B cell (primary cell): ENCODE data around the gene SIRPA. TPM values are rescaled to one million over a fixed set of nuclear protein-coding genes. Genes with fewer than 3 reads are reported as not detected.

ENCODE experiments used
- ATAC-seq: fragments of 200-7000 bp; cut with Tn5 transposase; one replicate; pipeline ENCODE4 v1.10.0; 2021; ENCODE audit warnings: low read depth, mild to moderate bottlenecking, moderate number of reproducible peaks, moderate library complexity
- CTCF ChIA-PET: fragments of 350-600 bp; sonication (Branson Sonifier 250); formaldehyde crosslinking; loops from one replicate; lab custom pipeline; 2021; ENCODE audit warnings: antibody characterized with exemption, inconsistent platforms; lab: Charles Lee
- POLR2A ChIA-PET: fragments of 350-600 bp; sonication (Branson Sonifier 250); formaldehyde crosslinking; loops from one replicate; lab custom pipeline; 2021; ENCODE audit warnings: antibody characterized with exemption; lab: Charles Lee
- DNase-seq: peaks from one replicate; pipeline ENCODE4 v3.0.0; 2013
- H2AFZ ChIP-seq: 2 replicates; pipeline ENCODE4 v1.6.1; 2012; ENCODE audit warnings: mild to moderate bottlenecking, low read depth, low read length; ENCODE audit not compliant: insufficient read depth, poor library complexity, severe bottlenecking
- H3K27ac ChIP-seq, 2 donors: 1 replicate in 1 of 2; 2 replicates in 1 of 2; pipeline ENCODE4 v1.5.1; 2012 to 2013; ENCODE audit warnings: low read length in 2 of 2, mild to moderate bottlenecking in 2 of 2, moderate library complexity in 1 of 2
- H3K27me3 ChIP-seq, 4 experiments: fragments of 200-600 bp in 1 of 4; sonication (generic) in 1 of 4; replicated peaks in 1 of 4; 1 replicate in 2 of 4; 2 replicates in 2 of 4; pipeline versions ENCODE4 v1.6.1 to v1.7.0; 2013 to 2016; ENCODE audit warnings: low read length in 3 of 4, mild to moderate bottlenecking in 2 of 4, mixed read lengths in 1 of 4, moderate library complexity in 1 of 4; ENCODE audit not compliant: insufficient read depth in 4 of 4, control insufficient read depth in 3 of 4; ENCODE audit errors: control extremely low read depth in 1 of 4
- H3K36me3 ChIP-seq, 2 experiments: replicated peaks in 1 of 2; 1 replicate in 1 of 2; 2 replicates in 1 of 2; pipeline versions ENCODE4 v1.6.1 to v1.7.1; 2013; ENCODE audit warnings: low read length in 1 of 2; ENCODE audit not compliant: insufficient read depth in 2 of 2, control insufficient read depth in 1 of 2; ENCODE audit errors: control extremely low read depth in 1 of 2, extremely low read depth in 1 of 2
- H3K4me1 ChIP-seq, 2 donors: fragments of 200-600 bp in 1 of 2; sonication (generic) in 1 of 2; 1 replicate in 1 of 2; 2 replicates in 1 of 2; pipeline versions ENCODE4 v1.5.1 to v1.6.1; 2013 to 2017; ENCODE audit warnings: low read length in 2 of 2; ENCODE audit not compliant: control insufficient read depth in 2 of 2, insufficient read depth in 2 of 2
- H3K4me2 ChIP-seq: replicated peaks from 2 replicates; pipeline ENCODE3; 2012; ENCODE audit warnings: mild to moderate bottlenecking, low read depth, low read length; ENCODE audit not compliant: poor library complexity, severe bottlenecking
- H3K4me3 ChIP-seq, 5 experiments: fragments of 200-600 bp in 1 of 5; sonication (generic) in 1 of 5; 1 replicate in 3 of 5; 2 replicates in 2 of 5; pipeline versions ENCODE4 v1.5.1 to v1.7.0; 2011 to 2016; ENCODE audit warnings: low read length in 4 of 5, mild to moderate bottlenecking in 4 of 5, low read depth in 2 of 5, control low read depth in 1 of 5, moderate library complexity in 1 of 5; ENCODE audit not compliant: insufficient read depth in 1 of 5; ENCODE audit errors: control extremely low read depth in 1 of 5, extremely low read depth in 1 of 5
- H3K79me2 ChIP-seq: fragments of 200-600 bp; sonication (generic); one replicate; pipeline ENCODE4 v1.6.0; 2016; ENCODE audit warnings: low read length; ENCODE audit not compliant: control insufficient read depth, insufficient read depth
- H3K9ac ChIP-seq: fragments of 200-600 bp; sonication (generic); 2 replicates; pipeline ENCODE4 v1.6.1; 2017; ENCODE audit warnings: mild to moderate bottlenecking, low read length, moderate library complexity
- H3K9me3 ChIP-seq, 3 donors: one replicate each; pipeline versions ENCODE4 v1.6.1 to v1.7.1; 2013; ENCODE audit warnings: low read length in 2 of 3; ENCODE audit not compliant: control insufficient read depth in 2 of 3, insufficient read depth in 1 of 3; ENCODE audit errors: control extremely low read depth in 1 of 3
- H4K20me1 ChIP-seq: 2 replicates; pipeline ENCODE4 v1.6.0; 2012; ENCODE audit warnings: mild to moderate bottlenecking, low read length; ENCODE audit not compliant: insufficient read depth, control insufficient read depth, poor library complexity, severe bottlenecking
- H3K27ac Mint-ChIP-seq: one replicate; pipeline ENCODE4 v1.8.0; 2021; ENCODE audit warnings: mixed read lengths
- H3K27me3 Mint-ChIP-seq: one replicate; pipeline ENCODE4 v1.8.0; 2021; ENCODE audit warnings: mixed read lengths
- H3K4me1 Mint-ChIP-seq: one replicate; pipeline ENCODE4 v1.8.0; 2021; ENCODE audit warnings: mixed read lengths
- H3K4me3 Mint-ChIP-seq: one replicate; pipeline ENCODE4 v1.8.0; 2021; ENCODE audit warnings: mixed read lengths
- H3K9me3 Mint-ChIP-seq: one replicate; pipeline ENCODE4 v1.8.0; 2022; ENCODE audit warnings: mixed read lengths; ENCODE audit not compliant: insufficient read depth
- EZH2 ChIP-seq: IDR thresholded peaks from 2 replicates; pipeline ENCODE4 v1.6.1; 2012; ENCODE audit warnings: borderline replicate concordance, low read depth, mild to moderate bottlenecking, moderate library complexity, low read length; ENCODE audit not compliant: insufficient read depth, poor library complexity, severe bottlenecking
- WGBS: methylation state at CpG from one replicate; pipeline ENCODE4 v1.1.5; 2013; ENCODE audit warnings: missing lambda C conversion rate; ENCODE audit not compliant: insufficient coverage; 5-methylcytosine and 5-hydroxymethylcytosine counted together
- intact Hi-C: fragments of 100-400 bp; cut with micrococcal nuclease; formaldehyde crosslinking; loops from one replicate; pipeline ENCODE4 v1.10.0; 2022
- polyA plus RNA-seq: library from polyadenylated mRNA; depleted of rRNA; stranded (reverse); fragments of >200 nt; gene quantifications from 2 replicates; pipeline ENCODE4 v1.2.3, GENCODE V29; 2012
- total RNA-seq, 2 donors: library from RNA; stranded (reverse); fragments of 120-200 nt in 1 of 2; gene quantifications; 1 replicate in 1 of 2; 2 replicates in 1 of 2; pipeline versions ENCODE4 v1.2.3 to v1.2.4, GENCODE V29; 2013 to 2022
- TF ChIP-seq, protein P1 (sequence below): fragments of 200-600 bp; IDR thresholded peaks from one replicate; pipeline ENCODE4 v1.8.0; 2022; ENCODE audit warnings: antibody characterized with exemption, mild to moderate bottlenecking

SIRPA gene
- total and polyA plus RNA-seq, 2 donors (not counting 1 experiment from before 2014, with no cell fraction given) = 0.94 to 10.2 TPM

DNA sequence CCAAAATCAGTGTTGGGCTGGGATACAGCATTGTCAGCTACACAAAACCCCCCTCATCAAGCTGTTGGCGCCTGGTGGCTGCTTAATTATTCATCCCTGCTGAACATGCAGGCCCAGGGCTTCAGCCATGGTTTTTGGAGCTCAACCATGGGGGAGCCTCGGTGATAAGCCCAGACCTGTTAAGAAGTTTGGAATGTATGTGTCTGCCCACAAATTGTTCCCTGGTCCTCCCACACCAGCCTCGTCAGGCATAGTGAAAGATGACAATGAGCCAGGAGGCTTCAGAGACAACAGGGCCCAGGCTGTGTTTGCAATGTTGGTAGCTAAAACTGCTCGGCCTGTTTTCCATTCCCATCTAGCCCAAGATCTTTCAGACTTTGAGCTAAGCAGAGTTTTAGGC lies 34.8 kb upstream of the SIRPA start:
- Histone ChIP-seq H3K4me1 (peaks cover 5 to 6% of the 10 kb centered on the region in 2 donors), H3K9ac (no peak overlapping the region), H3K36me3 (no peaks in the 10 kb centered on the region), H3K9me3 (no peaks in the 10 kb centered on the region), H3K4me2 (no peak overlapping the region), H3K4me3 (no peak overlapping the region), H2AFZ (no peak overlapping the region), H3K27ac (no peak overlapping the region), H4K20me1 (no peaks in the 10 kb centered on the region), H3K27me3 (peaks cover 0 to 31% (median 4%) of the 10 kb centered on the region in 4 experiments), H3K79me2 (no peaks in the 10 kb centered on the region)
- WGBS = 100% methylated on average over 1 of the region's 4 CpGs
- no peak for DNase-seq
- ChIA-PET POLR2A (no interaction called here), CTCF (interaction anchor here (1.2 kb wide), 1 partner anchor 13 kb away, joined by 3 read pairs; no protein-coding TSS in a partner anchor)
- TF ChIP-seq, protein P1, sequence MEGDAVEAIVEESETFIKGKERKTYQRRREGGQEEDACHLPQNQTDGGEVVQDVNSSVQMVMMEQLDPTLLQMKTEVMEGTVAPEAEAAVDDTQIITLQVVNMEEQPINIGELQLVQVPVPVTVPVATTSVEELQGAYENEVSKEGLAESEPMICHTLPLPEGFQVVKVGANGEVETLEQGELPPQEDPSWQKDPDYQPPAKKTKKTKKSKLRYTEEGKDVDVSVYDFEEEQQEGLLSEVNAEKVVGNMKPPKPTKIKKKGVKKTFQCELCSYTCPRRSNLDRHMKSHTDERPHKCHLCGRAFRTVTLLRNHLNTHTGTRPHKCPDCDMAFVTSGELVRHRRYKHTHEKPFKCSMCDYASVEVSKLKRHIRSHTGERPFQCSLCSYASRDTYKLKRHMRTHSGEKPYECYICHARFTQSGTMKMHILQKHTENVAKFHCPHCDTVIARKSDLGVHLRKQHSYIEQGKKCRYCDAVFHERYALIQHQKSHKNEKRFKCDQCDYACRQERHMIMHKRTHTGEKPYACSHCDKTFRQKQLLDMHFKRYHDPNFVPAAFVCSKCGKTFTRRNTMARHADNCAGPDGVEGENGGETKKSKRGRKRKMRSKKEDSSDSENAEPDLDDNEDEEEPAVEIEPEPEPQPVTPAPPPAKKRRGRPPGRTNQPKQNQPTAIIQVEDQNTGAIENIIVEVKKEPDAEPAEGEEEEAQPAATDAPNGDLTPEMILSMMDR = no peak
- TF ChIP-seq EZH2 = no peak
- peaks cover 19% of the 10 kb centered on the region for H3K27me3 Mint-ChIP-seq
- no peak for ATAC-seq
- intact Hi-C loops = no loop called here
- no peak overlapping the region for H3K4me3 Mint-ChIP-seq
- no peaks in the 10 kb centered on the region for H3K9me3 Mint-ChIP-seq
- H3K4me1 Mint-ChIP-seq = no peaks in the 10 kb centered on the region
- H3K27ac Mint-ChIP-seq = peak overlapping the region; percentile 6

- H2AFZ ChIP-seq = no peak overlapping the region
- no peak overlapping the region for H3K4me3 Mint-ChIP-seq
- TF ChIP-seq, protein P1 = no peak
- TF ChIP-seq EZH2 = no peak
- intact Hi-C loops = no loop called here
- H3K9ac ChIP-seq = no peak overlapping the region
- no peaks in the 10 kb centered on the region for H3K36me3 ChIP-seq
- H4K20me1 ChIP-seq = no peaks in the 10 kb centered on the region
- POLR2A ChIA-PET = no interaction called here
- DNase-seq = no peak
- H3K9me3 ChIP-seq = no peaks in the 10 kb centered on the region
- H3K4me3 ChIP-seq = no peak overlapping the region
- no peaks in the 10 kb centered on the region for H3K9me3 Mint-ChIP-seq
- H3K27ac ChIP-seq = no peak overlapping the region
- no peak overlapping the region for H3K27ac Mint-ChIP-seq
- no peaks in the 10 kb centered on the region for H3K79me2 ChIP-seq
- WGBS = 56% methylated on average over 11 of the region's 13 CpGs
- H3K4me2 ChIP-seq = no peak overlapping the region
- H3K27me3 ChIP-seq = peaks cover 0 to 37% (median 5%) of the 10 kb centered on the region in 4 experiments
- peaks cover 2% of the 10 kb centered on the region for H3K4me1 Mint-ChIP-seq
- no peak for ATAC-seq
- CTCF ChIA-PET = interaction anchor here (1.2 to 1.5 kb wide), 2 partner anchors 9 to 12 kb away, joined by 3 to 5 read pairs; no protein-coding TSS in a partner anchor
- peaks cover 27% of the 10 kb centered on the region for H3K27me3 Mint-ChIP-seq
- peaks cover 5 to 6% of the 10 kb centered on the region in 2 donors for H3K4me1 ChIP-seq
These were observed 33.7 kb upstream of the SIRPA start for GRCh38 chr20:1861347-1861976.
